Upper lobe of left lung (tissue), 4 donors: Measurements from ENCODE around the gene PARP12.

Experiments used
- CTCF ChIP-seq, 6 experiments: fragments of 450-650 bp in 4 of 6; fragments of 200-600 bp in 2 of 6; sonication (generic) in 2 of 6; IDR thresholded peaks; one replicate each; pipeline ENCODE4 v1.5.1; 2016 to 2019; ENCODE audit warnings: antibody characterized with exemption in 6 of 6
- EP300 ChIP-seq, 4 donors: sonication (generic); formaldehyde crosslinking; IDR thresholded peaks; one replicate each; pipeline ENCODE4 v1.5.1; 2017; ENCODE audit warnings: antibody characterized with exemption in 4 of 4, control low read depth in 2 of 4
- POLR2A ChIP-seq, 4 donors: fragments of 450-650 bp; IDR thresholded peaks; one replicate each; pipeline ENCODE4 v1.5.1; 2016 to 2017; ENCODE audit warnings: antibody characterized with exemption in 4 of 4, mild to moderate bottlenecking in 2 of 4
- POLR2AphosphoS5 ChIP-seq, 2 donors: sonication (generic); formaldehyde crosslinking; IDR thresholded peaks; one replicate each; pipeline ENCODE4 v1.5.1; 2017; ENCODE audit warnings: antibody characterized with exemption in 2 of 2

GRCh38 chr7:140022582-140023211 is 40.1 kb downstream of the PARP12 start:
- TF ChIP-seq CTCF (IDR thresholded peaks at IDR 0.05) (no peak), POLR2A (IDR thresholded peaks at IDR 0.05) (no peak), POLR2AphosphoS5 (IDR thresholded peaks at IDR 0.05) (no peak), EP300 (IDR thresholded peaks at IDR 0.05) (no peak)
